HL-60 (cell line): ENCODE results near the gene SMARCA4.

ENCODE experiments used
- CTCF ChIP-seq: IDR thresholded peaks from one replicate; pipeline ENCODE4 v1.5.1; 2011; ENCODE audit warnings: low read length, control low read depth, inconsistent platforms; ENCODE audit not compliant: insufficient read depth
- GABPA ChIP-seq: IDR thresholded peaks from 2 replicates; pipeline ENCODE4 v1.6.1; 2012; ENCODE audit warnings: low read depth

DNA sequence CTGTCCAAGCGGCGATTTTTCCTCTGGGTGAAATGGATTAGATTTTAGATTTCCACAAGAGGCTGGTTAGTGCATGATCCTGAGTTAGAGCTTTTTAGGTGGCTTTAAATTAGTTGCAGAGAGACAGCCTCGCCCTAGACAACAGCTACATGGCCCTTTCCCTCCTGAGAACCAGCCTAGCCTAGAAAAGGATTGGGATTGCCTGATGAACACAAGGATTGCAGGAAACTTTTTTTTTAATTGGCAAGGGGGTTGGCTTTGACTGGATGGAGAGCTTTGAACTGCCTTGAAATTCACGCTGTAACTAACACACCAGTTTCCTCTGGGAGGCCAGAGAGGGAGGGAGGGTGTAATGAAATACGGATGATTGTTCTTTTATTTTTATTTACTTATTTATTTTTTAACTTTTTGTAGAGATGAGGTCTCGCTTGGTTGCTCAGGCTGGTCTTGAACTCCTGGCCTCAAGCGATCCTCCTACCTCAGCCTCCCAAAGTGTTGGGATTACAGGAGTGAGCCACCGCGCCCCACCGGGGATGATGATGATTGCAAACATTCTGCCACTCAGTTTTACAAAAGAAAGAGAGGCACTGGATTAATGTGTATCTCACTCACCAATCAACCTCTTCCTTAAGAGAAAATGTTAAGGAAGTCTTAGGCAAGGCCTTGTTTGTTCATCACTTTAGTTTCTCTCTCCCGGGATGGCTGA lies 130.3 kb downstream of the SMARCA4 start:
- TF ChIP-seq CTCF, result no peak
- no peak for TF ChIP-seq GABPA
